HG03095 (cell line): ENCODE data around the gene GAK.

Source experiments
- ATAC-seq: cut with Tn5 transposase; IDR thresholded peaks from one replicate; pipeline ENCODE4 v1.9.1; 2021; ENCODE audit warnings: moderate library complexity; ENCODE audit not compliant: unreplicated experiment

GAK gene

GRCh38 chr4:964346-965025 is 32.4 kb upstream of the GAK start:
- no peak for ATAC-seq

GRCh38 chr4:963276-964225 is 31.4 kb upstream of the GAK start:
- no peak for ATAC-seq

GRCh38 chr4:962231-963208 is 30.4 kb upstream of the GAK start:
- no peak for ATAC-seq

- ATAC-seq: no peak
Measured at GRCh38 chr4:961351-962230, 29.5 kb upstream of the GAK start.

- no peak for ATAC-seq
Measured at GRCh38 chr4:960636-961350, 28.7 kb upstream of the GAK start.

GRCh38 chr4:960140-960635 is 28.1 kb upstream of the GAK start:
- no peak for ATAC-seq

GRCh38 chr4:959338-960139 is 27.4 kb upstream of the GAK start:
- ATAC-seq: no peak

- ATAC-seq: no peak
Measured at GRCh38 chr4:958696-959337, 26.7 kb upstream of the GAK start.

- no peak for ATAC-seq
Measured at GRCh38 chr4:958314-958665, 26.2 kb upstream of the GAK start.

GRCh38 chr4:957581-958313 is 25.6 kb upstream of the GAK start:
- ATAC-seq: no peak

- ATAC-seq: no peak
Measured at GRCh38 chr4:957231-957580, 25.1 kb upstream of the GAK start.

- ATAC-seq: no peak
Measured at GRCh38 chr4:956531-957230, 24.6 kb upstream of the GAK start.

GRCh38 chr4:955931-956381 is 23.8 kb upstream of the GAK start:
- ATAC-seq: no peak

GRCh38 chr4:955161-955921 is 23.2 kb upstream of the GAK start:
- no peak for ATAC-seq

- ATAC-seq: no peak
Measured at GRCh38 chr4:954211-955020, 22.3 kb upstream of the GAK start.
